ENCODE data around the gene PHC1. TPM values are rescaled to one million over a fixed set of nuclear protein-coding genes. Genes with fewer than 3 reads are reported as not detected.
"Not testable (repeated sequence)": the region's sequence is repeated elsewhere in the genome, so short reads cannot be mapped to it uniquely, and the experiment has no call there.

The PHC1 gene
- total RNA-seq, 2 experiments from 2014 or later, result 16.1 to 17.1 TPM

GRCh38 chr12:8894986-8895385 is 19.3 kb upstream of the PHC1 start:
- POLR2A ChIA-PET, result interaction anchor here (1.5 kb wide), 1 partner anchor 11 kb away, joined by 4 read pairs; no protein-coding TSS in a partner anchor
- Mint-ChIP-seq H3K36me3 (ENCODE audit: low read depth) (no peaks in the 10 kb centered on the region), H3K27me3 (peaks cover 11% of the 10 kb centered on the region), H3K4me3 (no peak overlapping the region), H3K27ac (no peak overlapping the region), H3K9me3 (no peaks in the 10 kb centered on the region), H3K4me1 (peaks cover 3% of the 10 kb centered on the region)
- CTCF ChIA-PET, result interaction anchor here (0.7 to 1.6 kb wide), 3 partner anchors 34 to 214 kb away, joined by 3 read pairs; partner anchors contain the start of gene M6PR
- no peak for DNase-seq

- no peaks in the 10 kb centered on the region for H3K9me3 Mint-ChIP-seq
- no peak for DNase-seq
- H3K36me3 Mint-ChIP-seq (ENCODE audit: low read depth), result no peaks in the 10 kb centered on the region
- H3K4me1 Mint-ChIP-seq, result no peaks in the 10 kb centered on the region
- peaks cover 11% of the 10 kb centered on the region for H3K27me3 Mint-ChIP-seq
- POLR2A ChIA-PET, result no interaction called here
- H3K27ac Mint-ChIP-seq, result no peak overlapping the region
- H3K4me3 Mint-ChIP-seq, result no peak overlapping the region
- CTCF ChIA-PET, result no interaction called here
Measured at GRCh38 chr12:8897081-8897480, 17.2 kb upstream of the PHC1 start.

- Mint-ChIP-seq H3K4me3 (no peak overlapping the region), H3K36me3 (ENCODE audit: low read depth) (no peaks in the 10 kb centered on the region), H3K9me3 (no peaks in the 10 kb centered on the region), H3K27ac (no peak overlapping the region), H3K4me1 (no peaks in the 10 kb centered on the region), H3K27me3 (peaks cover 18% of the 10 kb centered on the region)
- no peak for DNase-seq
- ChIA-PET POLR2A (no interaction called here), CTCF (no interaction called here)
Measured at GRCh38 chr12:8899830-8900229, 14.5 kb upstream of the PHC1 start.

GRCh38 chr12:8902703-8903102 is 11.6 kb upstream of the PHC1 start:
- H3K4me1 Mint-ChIP-seq; CTCF ChIA-PET; POLR2A ChIA-PET; H3K27ac Mint-ChIP-seq; H3K36me3 Mint-ChIP-seq (ENCODE audit: low read depth); H3K4me3 Mint-ChIP-seq; H3K9me3 Mint-ChIP-seq; DNase-seq: not testable (repeated sequence)
- H3K27me3 Mint-ChIP-seq, result peaks cover 13% of the 10 kb centered on the region

- Mint-ChIP-seq H3K27me3 (peaks cover 13% of the 10 kb centered on the region), H3K36me3 (ENCODE audit: low read depth) (no peaks in the 10 kb centered on the region), H3K9me3 (no peaks in the 10 kb centered on the region), H3K27ac (no peak overlapping the region), H3K4me1 (no peaks in the 10 kb centered on the region), H3K4me3 (no peak overlapping the region)
- CTCF ChIA-PET, result interaction anchor here (1.7 kb wide), 1 partner anchor 13 kb away, joined by 6 read pairs; no protein-coding TSS in a partner anchor
- DNase-seq, result no peak
- POLR2A ChIA-PET, result no interaction called here
Measured at GRCh38 chr12:8903646-8904045, 10.7 kb upstream of the PHC1 start.

GRCh38 chr12:8904665-8905064 is 9.6 kb upstream of the PHC1 start:
- Mint-ChIP-seq H3K27me3 (peaks cover 9% of the 10 kb centered on the region), H3K4me1 (no peaks in the 10 kb centered on the region), H3K9me3 (no peaks in the 10 kb centered on the region), H3K36me3 (ENCODE audit: low read depth) (no peaks in the 10 kb centered on the region), H3K4me3 (no peak overlapping the region), H3K27ac (no peak overlapping the region)
- ChIA-PET POLR2A (no interaction called here), CTCF (interaction anchor here (0.6 to 1.7 kb wide), 2 partner anchors 14 to 518 kb away, joined by 3 to 6 read pairs; no protein-coding TSS in a partner anchor)
- DNase-seq, result no peak

GRCh38 chr12:8905546-8905945 is 8.8 kb upstream of the PHC1 start:
- Mint-ChIP-seq H3K27me3 (peaks cover 9% of the 10 kb centered on the region), H3K4me3 (no peak overlapping the region), H3K9me3 (no peaks in the 10 kb centered on the region), H3K4me1 (no peaks in the 10 kb centered on the region), H3K36me3 (ENCODE audit: low read depth) (no peaks in the 10 kb centered on the region), H3K27ac (no peak overlapping the region)
- POLR2A ChIA-PET, result interaction anchor here (1.0 kb wide), 1 partner anchor 11 kb away, joined by 4 read pairs; no protein-coding TSS in a partner anchor
- DNase-seq, result no peak
- CTCF ChIA-PET, result no interaction called here

- Mint-ChIP-seq H3K27me3 (peaks cover 9% of the 10 kb centered on the region), H3K36me3 (ENCODE audit: low read depth) (no peaks in the 10 kb centered on the region), H3K4me1 (no peaks in the 10 kb centered on the region), H3K9me3 (no peaks in the 10 kb centered on the region), H3K4me3 (no peak overlapping the region), H3K27ac (no peak overlapping the region)
- DNase-seq, result no peak
- ChIA-PET CTCF (interaction anchor here (1.2 kb wide), 1 partner anchor 16 kb away, joined by 4 read pairs; no protein-coding TSS in a partner anchor), POLR2A (interaction anchor here (1.0 kb wide), 1 partner anchor 12 kb away, joined by 4 read pairs; no protein-coding TSS in a partner anchor)
Measured at GRCh38 chr12:8906266-8907180, 7.8 kb upstream of the PHC1 start.

- no peak for DNase-seq
- H3K4me1 Mint-ChIP-seq, result no peaks in the 10 kb centered on the region
- no peak overlapping the region for H3K4me3 Mint-ChIP-seq
- ChIA-PET CTCF (interaction anchor here (0.6 kb wide), 1 partner anchor 32 kb away, joined by 3 read pairs; no protein-coding TSS in a partner anchor), POLR2A (no interaction called here)
- no peak overlapping the region for H3K27ac Mint-ChIP-seq
- no peaks in the 10 kb centered on the region for H3K9me3 Mint-ChIP-seq
- no peaks in the 10 kb centered on the region for H3K36me3 Mint-ChIP-seq (ENCODE audit: low read depth)
- H3K27me3 Mint-ChIP-seq, result peaks cover 8% of the 10 kb centered on the region
Measured at GRCh38 chr12:8907513-8907912, 6.8 kb upstream of the PHC1 start.

- ChIA-PET CTCF (interaction anchor here (0.9 to 1.4 kb wide), 3 partner anchors 19 to 365 kb away, joined by 3 to 5 read pairs (median 3); no protein-coding TSS in a partner anchor), POLR2A (no interaction called here)
- Mint-ChIP-seq H3K27ac (no peak overlapping the region), H3K36me3 (ENCODE audit: low read depth) (no peaks in the 10 kb centered on the region), H3K27me3 (peaks cover 9% of the 10 kb centered on the region), H3K9me3 (no peaks in the 10 kb centered on the region), H3K4me3 (no peak overlapping the region), H3K4me1 (peaks cover 10% of the 10 kb centered on the region)
- DNase-seq, result no peak
Measured at GRCh38 chr12:8909752-8910151, 4.6 kb upstream of the PHC1 start.

- POLR2A ChIA-PET, result interaction anchor here (1.7 kb wide), 1 partner anchor 38 kb away, joined by 8 read pairs; the partner anchor contains the start of gene M6PR
- Mint-ChIP-seq H3K36me3 (ENCODE audit: low read depth) (no peaks in the 10 kb centered on the region), H3K9me3 (no peaks in the 10 kb centered on the region), H3K27me3 (peaks cover 9% of the 10 kb centered on the region), H3K27ac (no peak overlapping the region), H3K4me1 (peaks cover 10% of the 10 kb centered on the region), H3K4me3 (no peak overlapping the region)
- no peak for DNase-seq
- CTCF ChIA-PET, result interaction anchor here (1.0 to 5.4 kb wide), 4 partner anchors 38 to 152 kb away, joined by 3 to 28 read pairs (median 9); partner anchors contain the start of gene M6PR
Measured at GRCh38 chr12:8911606-8912268, 2.6 kb upstream of the PHC1 start.

- Mint-ChIP-seq H3K4me3 (no peak overlapping the region), H3K27ac (no peak overlapping the region)
- POLR2A ChIA-PET, result interaction anchor here (1.7 to 3.8 kb wide), 2 partner anchors 37 kb away, joined by 8 to 21 read pairs; partner anchors contain the start of gene M6PR
Measured at GRCh38 chr12:8912914-8913313, 1.4 kb upstream of the PHC1 start.

GRCh38 chr12:8913702-8914032 is 642 bp upstream of the PHC1 start:
- Mint-ChIP-seq H3K9me3 (no peaks in the 10 kb centered on the region), H3K4me3 (peak overlapping the region; percentile 84), H3K27ac (peak overlapping the region; percentile 59), H3K27me3 (peaks cover 9% of the 10 kb centered on the region), H3K36me3 (ENCODE audit: low read depth) (no peaks in the 10 kb centered on the region), H3K4me1 (peaks cover 10% of the 10 kb centered on the region)
- POLR2A ChIA-PET, result interaction anchor here (3.8 kb wide), 1 partner anchor 36 kb away, joined by 21 read pairs; the partner anchor contains the start of gene M6PR
- DNase-seq, result no peak
- CTCF ChIA-PET, result interaction anchor here (0.7 to 5.4 kb wide), 6 partner anchors 32 to 136 kb away, joined by 3 to 28 read pairs (median 4); partner anchors contain the start of gene M6PR

More at GRCh38 chr12:8912914-8913313, 1.4 kb upstream of the PHC1 start:
- Mint-ChIP-seq H3K4me1 (peaks cover 10% of the 10 kb centered on the region), H3K9me3 (no peaks in the 10 kb centered on the region), H3K27me3 (peaks cover 9% of the 10 kb centered on the region), H3K36me3 (ENCODE audit: low read depth) (no peaks in the 10 kb centered on the region)
- CTCF ChIA-PET, result interaction anchor here (1.1 to 5.4 kb wide), 4 partner anchors 37 to 136 kb away, joined by 6 to 28 read pairs (median 10); partner anchors contain the start of gene M6PR
- DNase-seq, result no peak
